ENCODE results near the gene KDSR.
"Not testable (repeated sequence)": the region's sequence is repeated elsewhere in the genome, so short reads cannot be mapped to it uniquely, and the experiment has no call there.

Gene KDSR

GRCh38 chr18:63363951-63364350 is 3.1 kb downstream of the KDSR start:
- peak; percentile 27 for DNase-seq

- not testable (repeated sequence) for DNase-seq
Measured at GRCh38 chr18:63363420-63363819, 3.6 kb downstream of the KDSR start.

GRCh38 chr18:63356272-63356896 is 10.6 kb downstream of the KDSR start:
- no peak for DNase-seq

GRCh38 chr18:63350230-63350629 is 16.8 kb downstream of the KDSR start:
- no peak for DNase-seq

- DNase-seq, result no peak
Measured at GRCh38 chr18:63348508-63349136, 18.4 kb downstream of the KDSR start.

GRCh38 chr18:63346480-63347183 is 20.4 kb downstream of the KDSR start:
- DNase-seq, result no peak

- no peak for DNase-seq
Measured at GRCh38 chr18:63346031-63346430, 21.0 kb downstream of the KDSR start.

- DNase-seq, result no peak
Measured at GRCh38 chr18:63344918-63345317, 22.1 kb downstream of the KDSR start.

GRCh38 chr18:63344263-63344662 is 22.7 kb downstream of the KDSR start:
- no peak for DNase-seq

GRCh38 chr18:63342206-63342605 is 24.8 kb downstream of the KDSR start:
- no peak for DNase-seq

- DNase-seq, result peak; percentile 29
Measured at GRCh38 chr18:63339920-63340484, 27.0 kb downstream of the KDSR start.

- no peak for DNase-seq
Measured at GRCh38 chr18:63336366-63337099, 30.5 kb downstream of the KDSR start.

- no peak for DNase-seq
Measured at GRCh38 chr18:63331105-63331504, 35.9 kb downstream of the KDSR start.

GRCh38 chr18:63329431-63330145 is 37.4 kb downstream of the KDSR start:
- no peak for DNase-seq

- no peak for DNase-seq
Measured at GRCh38 chr18:63326011-63326410, 41.0 kb downstream of the KDSR start.

GRCh38 chr18:63325086-63325686 is 41.8 kb downstream of the KDSR start:
- DNase-seq, result no peak

- DNase-seq, result peak; percentile 44
Measured at GRCh38 chr18:63322908-63323634, 43.9 kb downstream of the KDSR start.

- DNase-seq, result no peak
Measured at GRCh38 chr18:63322206-63322605, 44.8 kb downstream of the KDSR start.

- DNase-seq, result no peak
Measured at GRCh38 chr18:63321291-63321690, 45.7 kb downstream of the KDSR start.

GRCh38 chr18:63320975-63321265 is 46.1 kb downstream of the KDSR start:
- peak; percentile 21 for DNase-seq

All from T-helper 9 cell (primary cell).